Activated CD4-positive, CD25-positive, alpha-beta regulatory T cell (primary cell): ENCODE results near the gene MPO.
A peak's percentile ranks its signal among the peaks of the same experiment; 100 is the strongest.

Experiments
- DNase-seq, 4 experiments: peaks; one replicate each; lab custom pipeline; 2025; lab: John Stamatoyannopoulos, UW

MPO gene

GRCh38 chr17:58306131-58306951 lies 25.6 kb upstream of the MPO start:
- no peak for DNase-seq

DNA sequence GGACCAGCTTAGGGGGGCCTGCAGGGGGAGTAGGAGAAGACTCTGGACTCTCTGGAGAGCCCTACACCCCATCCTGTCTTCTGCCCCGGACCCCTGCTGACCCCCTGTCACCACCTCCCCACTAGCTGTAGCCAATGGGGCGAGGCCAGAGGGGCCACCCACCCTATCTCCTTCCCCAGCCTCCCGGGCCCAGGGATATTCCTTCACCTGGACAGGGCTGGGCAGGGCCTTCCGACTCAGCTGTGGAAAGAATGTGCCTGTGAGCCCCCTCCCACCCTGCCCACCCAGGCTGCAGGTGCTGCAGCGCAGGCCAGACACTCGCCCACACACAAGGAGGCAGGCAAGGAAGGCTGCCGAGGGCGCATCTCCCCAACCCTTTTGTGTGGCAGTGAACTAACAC lies 24.9 kb upstream of the MPO start:
- no peak for DNase-seq

GRCh38 chr17:58304750-58305486 lies 24.2 kb upstream of the MPO start:
- no peak for DNase-seq

DNA sequence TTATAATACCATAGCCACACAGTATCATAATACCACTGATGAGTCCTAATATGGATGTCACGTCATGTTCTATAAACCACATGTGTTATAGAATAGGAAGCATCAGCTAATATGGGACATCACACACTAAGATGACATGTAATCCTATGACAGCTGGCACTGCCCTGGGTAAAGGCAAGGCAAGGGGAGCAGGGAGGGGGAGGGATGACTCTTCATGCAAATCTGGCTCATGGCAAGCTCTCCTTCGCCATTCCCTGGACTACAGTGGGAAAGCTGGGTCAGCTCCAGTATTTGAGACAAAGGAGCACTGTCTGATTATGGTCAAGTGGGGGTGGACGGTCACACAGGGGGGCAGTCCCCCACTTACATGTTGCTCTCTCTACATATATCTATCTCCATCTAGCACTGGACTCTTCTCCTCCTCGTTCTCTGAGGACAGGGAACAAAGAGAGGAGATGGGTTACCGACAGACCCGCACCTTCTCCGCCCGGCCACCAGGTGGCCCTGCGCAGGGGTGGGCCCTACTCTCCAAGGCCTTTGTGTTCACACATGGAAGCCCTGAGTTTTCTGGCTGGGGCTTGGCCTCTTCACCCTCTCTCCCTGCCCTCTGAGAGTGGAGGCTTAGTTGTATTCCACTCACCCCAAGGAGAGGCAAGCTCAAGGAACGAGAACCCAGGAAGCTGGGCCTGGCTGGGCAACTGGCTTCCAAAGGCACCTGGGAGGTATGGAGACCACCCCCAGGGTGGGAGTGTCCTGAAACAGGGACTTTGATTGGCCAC lies 23.4 kb upstream of the MPO start:
- DNase-seq = peak in 3 of 4 experiments; percentile 31 to 35 (median 34)

DNA sequence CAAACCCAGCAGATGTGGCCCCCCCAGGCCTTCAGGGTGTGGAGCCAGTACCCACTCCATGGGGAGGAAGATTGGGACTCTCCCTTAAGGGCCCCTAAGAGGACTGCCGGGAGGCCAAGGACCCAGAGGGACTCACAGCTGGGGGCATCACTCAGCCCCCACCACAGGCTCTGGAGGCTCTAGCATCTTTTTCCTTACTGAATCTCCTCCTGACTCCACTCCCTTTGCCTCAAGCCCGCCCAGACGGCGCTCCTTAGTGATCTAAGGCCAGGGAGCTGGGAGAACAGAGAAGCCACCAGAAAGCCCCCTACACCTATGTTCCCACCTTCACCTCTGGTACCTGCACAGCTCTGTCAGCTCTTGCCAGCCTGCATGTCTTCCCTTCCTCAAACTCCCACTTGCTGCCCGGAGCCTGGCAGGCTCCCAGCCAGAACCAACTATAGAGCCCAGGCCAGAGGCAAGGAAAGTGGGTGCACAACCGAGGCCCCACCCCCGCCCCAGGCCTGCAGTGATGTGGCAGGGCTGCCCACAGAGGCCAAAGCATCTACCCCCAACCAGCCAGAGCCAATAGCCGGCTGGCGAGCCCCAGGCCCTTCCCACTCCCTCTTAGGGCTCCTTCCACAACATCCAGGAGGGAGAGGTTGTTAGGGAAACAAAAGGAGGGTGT lies 22.3 kb upstream of the MPO start:
- no peak for DNase-seq

GRCh38 chr17:58302171-58302918 lies 21.6 kb upstream of the MPO start:
- no peak for DNase-seq

GRCh38 chr17:58301504-58302150 lies 20.9 kb upstream of the MPO start:
- DNase-seq = no peak

GRCh38 chr17:58300336-58300735 lies 19.6 kb upstream of the MPO start:
- DNase-seq = no peak

DNA sequence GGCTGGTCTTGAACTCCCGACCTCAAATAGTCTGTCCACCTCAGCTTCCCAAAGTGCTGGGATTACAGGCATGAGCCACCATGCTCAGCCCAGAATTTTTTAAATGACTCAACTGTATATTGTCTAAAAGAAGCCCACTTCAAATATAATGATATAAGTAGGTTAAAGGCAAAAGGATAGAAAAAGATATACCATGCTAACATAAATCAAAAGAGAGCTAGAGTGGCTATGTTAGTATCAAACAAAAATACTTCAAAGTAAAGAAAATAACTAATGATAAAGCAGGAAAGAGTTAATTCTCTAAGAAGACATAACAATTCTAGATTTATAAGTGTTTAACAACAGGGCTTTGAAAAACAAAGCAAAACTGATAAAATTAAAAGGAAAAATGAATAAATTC lies 13.3 kb upstream of the MPO start:
- DNase-seq = no peak

DNA sequence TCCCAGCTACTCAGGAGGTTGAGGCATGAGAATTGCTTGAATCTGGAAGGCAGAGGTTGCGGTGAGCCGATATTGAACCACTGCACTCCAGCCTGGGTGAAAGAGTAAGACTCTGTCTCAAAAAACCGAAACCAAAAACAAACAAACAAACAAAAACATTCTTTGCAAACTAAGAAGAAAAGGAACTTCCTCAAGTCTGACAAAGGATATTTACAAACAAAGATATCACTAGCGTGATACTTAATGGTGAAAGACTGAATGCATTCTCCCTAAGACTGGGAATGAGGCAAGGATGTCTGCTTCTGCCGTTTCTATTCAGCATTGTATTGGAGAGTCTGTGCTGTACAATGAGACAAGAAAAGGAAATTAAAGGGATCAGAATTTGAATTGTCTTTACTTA lies 10.5 kb upstream of the MPO start:
- DNase-seq = no peak

- DNase-seq = no peak
Measured at GRCh38 chr17:58289869-58290268, 9.1 kb upstream of the MPO start.

DNA sequence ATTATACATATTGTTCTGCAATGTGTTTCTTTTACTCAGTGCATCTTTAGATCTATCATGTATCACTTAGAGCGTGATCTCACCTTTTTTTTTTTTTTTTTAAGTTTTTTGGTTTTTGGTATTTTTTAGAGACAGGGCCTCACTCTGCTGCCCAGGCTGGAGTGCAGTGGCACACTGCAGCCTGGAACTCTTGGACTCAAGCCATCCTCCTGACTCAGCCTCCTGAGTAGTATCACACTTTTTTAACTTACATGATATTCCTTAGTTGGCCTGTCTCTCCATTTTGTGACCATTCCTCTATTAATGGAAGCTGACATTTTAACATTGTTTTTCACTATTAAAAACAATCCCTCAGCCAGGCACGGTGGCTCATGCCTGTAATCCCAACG lies 4.7 kb upstream of the MPO start:
- no peak for DNase-seq

DNA sequence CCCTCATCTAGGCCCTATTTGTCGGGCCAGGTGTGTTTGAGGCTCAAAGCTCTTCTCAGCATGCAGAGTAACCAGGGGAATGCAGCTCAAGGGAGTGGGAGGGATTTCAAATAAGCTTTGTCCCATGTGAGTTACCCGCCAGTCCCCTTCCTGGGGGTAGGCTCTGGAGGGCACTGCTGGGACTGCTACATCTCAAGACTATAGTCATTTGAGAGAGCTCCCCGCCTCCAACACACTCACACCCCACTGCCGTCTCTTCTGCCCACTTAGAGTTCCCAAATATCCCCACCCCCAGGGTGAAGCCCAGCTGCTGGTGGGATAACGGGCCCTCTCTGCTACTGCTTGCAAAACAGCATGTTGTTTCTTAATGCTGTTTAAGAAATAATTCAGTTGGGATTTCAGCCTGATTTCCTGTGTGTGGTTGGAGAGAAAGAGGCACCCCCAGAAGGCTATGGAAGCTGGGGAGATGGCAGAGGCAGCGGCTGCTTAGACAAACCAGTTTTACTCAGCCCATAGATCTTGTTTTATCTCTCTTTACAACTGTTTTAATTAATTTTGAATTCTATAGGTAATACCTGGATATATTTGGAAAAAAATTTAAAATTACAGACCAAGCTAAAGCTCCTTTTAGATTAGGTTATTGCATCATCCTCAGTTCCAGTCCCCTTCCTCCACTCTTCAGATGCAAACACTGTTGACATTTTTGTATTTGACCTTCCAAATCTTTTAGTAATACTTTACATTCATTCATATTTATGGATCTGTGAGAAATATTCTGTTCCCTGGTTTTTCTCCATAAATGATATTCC lies 4.1 kb upstream of the MPO start:
- no peak for DNase-seq

- DNase-seq = no peak
Measured at GRCh38 chr17:58283674-58284612, 3.2 kb upstream of the MPO start.

GRCh38 chr17:58282442-58282841 lies 1.7 kb upstream of the MPO start:
- DNase-seq = no peak

DNA sequence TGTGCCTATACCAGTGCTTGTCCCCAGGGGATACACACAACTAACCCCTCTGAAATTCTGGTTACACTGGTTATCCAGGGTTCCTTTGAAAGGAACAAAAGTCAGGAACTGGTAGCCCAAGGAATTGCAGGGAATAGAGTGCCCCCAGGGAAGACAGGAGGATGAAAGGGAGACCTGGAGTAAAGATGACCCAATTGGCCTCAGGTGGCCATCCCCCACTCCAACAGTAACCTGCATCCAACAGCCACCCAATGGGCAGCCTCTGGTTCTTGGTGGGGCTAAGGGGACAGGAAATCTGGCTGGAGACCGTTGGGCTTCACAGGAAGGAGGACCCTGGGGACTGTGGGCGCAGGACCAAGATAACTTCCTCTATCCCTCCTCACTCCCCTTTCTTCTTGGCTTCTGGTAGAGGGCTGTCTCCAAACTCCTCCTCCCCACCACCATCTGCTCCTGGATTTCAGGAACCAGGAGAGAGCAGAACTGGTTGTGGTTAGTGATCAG lies 826 bp upstream of the MPO start:
- DNase-seq = no peak

GRCh38 chr17:58279736-58280479 lies 827 bp downstream of the MPO start:
- no peak for DNase-seq
